ENCODE results near the gene ATP6AP2.

- no peak for TF ChIP-seq CTCF (IDR thresholded peaks at IDR 0.05)
- TF ChIP-seq POLR2A (IDR thresholded peaks at IDR 0.05) = no peak
These were observed 42.4 kb upstream of the ATP6AP2 start for GRCh38 chrX:40538406-40538805.
